Right renal pelvis (tissue), 4 donors: ENCODE measurements around the gene THAP7. TPM values are rescaled to one million over a fixed set of nuclear protein-coding genes. Genes with fewer than 3 reads are reported as not detected.

ENCODE experiments used
- DNase-seq, 4 donors: peaks; one replicate each; pipeline ENCODE4 v3.0.0-alpha.2; 2013; ENCODE audit warnings: low read depth in 4 of 4, low spot score in 3 of 4, missing footprints in 1 of 4
- polyA plus RNA-seq, 4 donors: library from polyadenylated mRNA; unstranded; fragments of 120-200 nt; gene quantifications; one replicate each; pipeline ENCODE4 v1.2.1, GENCODE V29; 2013; ENCODE audit not compliant: insufficient read length in 4 of 4

THAP7 gene
- polyA plus RNA-seq, 4 donors: 17.9 to 24.1 (median 19.4) TPM

- DNase-seq: no peak
These were observed 34.8 kb downstream of the THAP7 start, which contains the start of gene AIFM3 for GRCh38 chr22:20966883-20967696. Gene AIFM3 (plus strand): TSS chr22:20967255. CDS start chr22:20967945, 690 bp downstream.

GRCh38 chr22:20965888-20966855 lies 35.7 kb downstream of the THAP7 start:
- DNase-seq: no peak

- DNase-seq: no peak
These were observed 36.6 kb downstream of the THAP7 start for GRCh38 chr22:20965104-20965887.

GRCh38 chr22:20964799-20965103 lies 37.2 kb downstream of the THAP7 start:
- DNase-seq: no peak

GRCh38 chr22:20964090-20964798 lies 37.7 kb downstream of the THAP7 start:
- no peak for DNase-seq

- no peak for DNase-seq
These were observed 38.5 kb downstream of the THAP7 start for GRCh38 chr22:20963201-20964052.

GRCh38 chr22:20962491-20962945 lies 39.4 kb downstream of the THAP7 start:
- DNase-seq: no peak

- DNase-seq: no peak
These were observed 41.3 kb downstream of the THAP7 start for GRCh38 chr22:20960609-20961008.

GRCh38 chr22:20959578-20960461 lies 42.1 kb downstream of the THAP7 start:
- DNase-seq: no peak

- DNase-seq: no peak
These were observed 44.1 kb downstream of the THAP7 start for GRCh38 chr22:20957683-20958431.

- DNase-seq: no peak
These were observed 44.7 kb downstream of the THAP7 start for GRCh38 chr22:20957102-20957682.

GRCh38 chr22:20956258-20957101 lies 45.4 kb downstream of the THAP7 start:
- DNase-seq: no peak

- no peak for DNase-seq
These were observed 46.4 kb downstream of the THAP7 start for GRCh38 chr22:20955548-20955947.

GRCh38 chr22:20953668-20954500 lies 48.0 kb downstream of the THAP7 start:
- no peak for DNase-seq

- no peak for DNase-seq
These were observed 48.6 kb downstream of the THAP7 start for GRCh38 chr22:20953342-20953608.
